GM21737 (cell line): ENCODE results near the gene TMCC1.

Experiments
- ATAC-seq: cut with Tn5 transposase; IDR thresholded peaks from one replicate; pipeline ENCODE4 v1.9.1; 2021; ENCODE audit warnings: mild to moderate bottlenecking, moderate library complexity; ENCODE audit not compliant: unreplicated experiment

The TMCC1 gene

DNA sequence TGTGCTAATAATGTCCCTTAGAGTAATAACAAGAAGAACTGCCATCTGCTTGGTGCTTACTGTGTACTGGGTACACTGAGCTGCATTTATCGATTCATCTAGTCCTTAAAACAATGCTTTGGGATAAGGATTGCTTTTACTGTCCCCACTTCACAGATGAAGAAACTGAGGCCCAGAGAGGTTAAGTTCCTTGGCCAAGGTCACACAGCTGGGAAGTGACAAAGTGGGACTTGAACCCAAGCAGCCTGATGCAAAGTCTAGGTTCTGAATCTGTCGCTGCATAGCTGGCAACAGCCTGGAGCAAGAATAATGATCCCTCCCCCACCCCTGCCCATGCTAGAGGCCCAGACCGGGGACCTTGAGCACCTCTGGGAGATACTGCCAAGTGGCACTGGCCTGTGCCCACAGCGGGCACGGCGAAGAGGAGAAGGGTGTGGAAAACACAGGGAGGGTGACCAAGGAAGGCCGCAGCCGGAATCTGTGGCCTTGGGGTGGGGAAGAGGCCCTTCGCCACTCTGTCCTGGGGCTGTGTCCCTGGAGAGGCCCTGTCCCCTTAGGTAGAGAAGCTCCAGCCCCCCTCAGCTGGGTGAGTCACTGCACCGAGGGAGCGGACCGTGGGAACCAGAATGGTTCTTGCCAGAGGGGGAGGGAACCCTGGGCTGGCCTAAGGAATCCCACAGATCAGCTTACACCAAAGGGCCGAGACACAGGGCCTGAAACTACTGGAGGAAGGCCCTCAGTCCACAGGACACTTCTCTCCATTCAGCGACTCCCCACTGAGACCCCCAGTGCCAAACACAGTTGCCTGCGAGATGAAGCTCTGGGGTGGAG, 290.6 kb downstream of the TMCC1 start:
- no peak for ATAC-seq

DNA sequence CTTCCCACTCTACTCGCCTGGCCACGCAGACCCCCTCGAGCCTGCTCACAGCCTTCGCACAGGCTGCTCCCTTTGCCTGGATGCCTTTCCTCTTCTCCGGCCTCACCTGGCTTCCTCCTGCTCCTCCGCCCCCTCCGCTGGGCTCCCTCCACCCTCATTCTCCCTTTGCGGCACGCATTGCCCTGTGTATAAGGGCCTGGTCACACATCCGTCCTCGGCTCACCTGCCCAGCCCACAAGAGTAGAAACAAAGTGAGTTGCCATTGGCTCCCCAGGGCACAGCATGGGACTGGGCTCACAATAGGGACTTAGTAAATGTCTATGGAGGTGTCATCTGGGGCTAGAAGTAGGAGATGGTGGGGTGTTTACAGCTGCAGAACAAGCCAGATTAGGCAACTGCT, 291.2 kb downstream of the TMCC1 start:
- ATAC-seq = no peak

DNA sequence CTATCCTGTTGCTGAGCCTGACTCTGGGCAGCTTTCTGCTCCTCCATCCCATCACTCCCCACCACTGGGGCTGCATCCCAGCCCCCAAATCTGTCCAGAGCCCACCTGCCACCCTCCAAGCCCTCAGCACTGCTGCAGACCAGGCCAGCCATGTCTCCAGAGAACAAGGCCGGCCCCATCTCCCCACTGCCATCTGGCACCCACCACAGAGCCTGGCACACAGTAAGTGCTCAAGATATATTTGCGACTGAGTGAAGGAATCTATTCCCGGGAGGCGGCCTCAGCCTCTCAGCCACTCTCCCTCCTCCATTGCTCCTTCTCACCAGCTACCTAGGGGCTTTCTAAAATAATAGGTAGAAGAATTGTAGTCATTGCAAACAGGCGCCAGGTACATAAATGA, 291.8 kb downstream of the TMCC1 start:
- ATAC-seq = no peak

DNA sequence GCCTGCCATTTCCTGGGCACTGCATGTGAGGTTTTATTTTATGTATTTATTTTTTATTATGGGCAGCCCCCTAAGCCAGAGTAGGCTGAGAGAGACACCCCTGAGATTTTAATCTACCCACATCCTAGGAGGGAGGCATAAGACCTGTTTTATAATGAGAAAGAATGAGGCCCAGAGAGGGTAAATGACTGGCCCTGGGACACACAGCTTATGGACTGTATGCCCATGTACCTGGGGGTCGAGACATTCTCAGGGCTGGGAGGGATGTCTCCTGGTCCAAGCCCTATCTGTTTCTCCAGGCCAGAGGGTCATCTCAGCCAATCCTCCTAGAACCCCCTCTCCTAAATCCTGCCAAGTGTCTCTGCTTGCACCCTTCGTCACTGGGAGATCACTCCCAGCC, 293.2 kb downstream of the TMCC1 start:
- ATAC-seq = no peak

DNA sequence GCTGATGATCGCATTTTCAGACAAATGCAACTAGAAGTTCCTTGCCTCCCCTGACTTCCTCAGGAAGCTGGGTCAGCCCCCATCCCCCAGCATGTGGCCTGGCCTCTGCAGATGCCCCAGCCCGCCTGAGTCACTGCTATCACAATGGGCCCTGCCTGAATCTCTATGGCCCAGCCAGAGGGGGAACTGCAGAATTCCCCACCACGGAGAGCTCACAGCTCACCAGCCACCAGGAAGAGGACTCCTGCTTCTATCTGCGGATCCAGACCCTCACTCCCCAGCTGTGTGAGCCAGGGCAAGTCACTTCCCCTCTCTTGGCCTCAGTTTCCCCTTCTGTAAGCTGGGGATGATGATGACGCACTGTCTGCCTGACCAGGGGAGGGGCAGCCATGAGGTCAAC, 293.9 kb downstream of the TMCC1 start:
- no peak for ATAC-seq

DNA sequence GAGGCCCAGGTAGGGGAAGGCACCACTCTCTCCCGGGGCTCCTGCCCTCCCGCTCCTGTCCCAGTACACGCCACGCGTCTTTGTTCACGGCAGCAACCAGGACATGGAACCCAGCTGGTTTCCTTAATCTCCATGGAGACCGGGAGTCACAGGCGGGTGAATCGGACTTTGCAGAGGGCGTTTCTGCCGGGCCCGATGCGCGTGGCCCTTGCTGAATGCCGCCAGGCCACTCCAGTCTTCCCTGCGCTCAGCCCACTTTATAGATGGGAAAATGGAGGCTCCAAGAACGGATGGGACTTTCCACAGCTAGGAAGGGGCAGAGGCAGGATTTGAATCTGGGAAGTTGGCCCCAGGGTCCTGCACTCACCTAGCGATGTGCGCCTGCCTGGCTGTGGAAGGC, 294.4 kb downstream of the TMCC1 start:
- no peak for ATAC-seq

DNA sequence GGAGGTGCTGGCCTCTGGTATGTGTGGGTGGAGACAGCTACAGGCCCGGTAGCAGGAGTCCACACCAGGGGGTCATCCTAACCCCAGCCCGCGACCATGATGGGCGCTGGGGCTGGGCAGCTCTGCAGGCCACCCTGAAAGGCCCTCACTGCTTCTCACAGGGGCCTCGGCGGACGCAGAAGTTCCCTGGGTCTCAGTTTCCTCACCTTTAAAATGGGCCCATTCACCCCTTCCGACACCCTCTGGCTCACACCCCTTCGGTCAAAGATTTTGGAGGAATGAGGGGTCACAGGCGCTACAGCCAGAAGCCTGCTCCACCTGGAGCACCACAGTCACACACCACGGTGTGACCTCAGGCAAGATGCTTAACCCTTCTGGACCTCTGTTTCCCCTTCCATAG, 295.0 kb downstream of the TMCC1 start:
- no peak for ATAC-seq

DNA sequence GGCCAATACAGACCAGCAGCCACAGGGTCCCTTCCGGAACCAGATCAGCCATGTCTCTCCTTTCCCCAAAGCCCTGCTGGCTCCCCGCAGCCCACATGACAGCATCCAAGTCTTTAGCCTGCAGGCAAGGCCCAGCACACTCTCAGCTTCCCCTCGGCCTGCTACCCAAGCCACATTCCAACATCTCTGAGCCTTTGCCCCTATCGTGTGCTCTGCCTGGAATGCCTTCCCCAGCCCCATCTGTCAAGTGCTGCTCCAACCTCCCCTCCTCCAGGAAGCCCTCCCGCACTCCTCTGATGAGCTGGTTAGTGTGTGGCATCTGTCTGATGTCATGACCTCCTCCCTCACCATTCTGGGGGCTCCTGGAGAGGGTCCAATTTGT, 295.5 kb downstream of the TMCC1 start:
- ATAC-seq = no peak
